RWPE2 (cell line): Measurements from ENCODE around the gene RNF8.
"Not testable (repeated sequence)": the region's sequence is repeated elsewhere in the genome, so short reads cannot be mapped to it uniquely, and the experiment has no call there.

Experiments used
- ATAC-seq: fragments of 200-7000 bp; cut with Tn5 transposase; 3 replicates; pipeline ENCODE4 v1.9.1; 2021; ENCODE audit warnings: low read depth
- DNase-seq: peaks from one replicate; pipeline ENCODE4 v3.0.0-alpha.2; 2020; ENCODE audit warnings: low spot score
- H3K27ac ChIP-seq: fragments of 450-650 bp; 2 replicates; pipeline ENCODE4 v1.5.1; 2017; ENCODE audit warnings: mild to moderate bottlenecking; ENCODE audit not compliant: poor library complexity, severe bottlenecking
- H3K27me3 ChIP-seq: fragments of 250-450 bp; sonication (Bioruptor Pico); 2 replicates; pipeline ENCODE4 v1.5.1; 2021; ENCODE audit warnings: mild to moderate bottlenecking, moderate library complexity; ENCODE audit not compliant: insufficient read depth, poor library complexity, severe bottlenecking
- H3K36me3 ChIP-seq: fragments of 250-450 bp; sonication (Bioruptor Pico); 2 replicates; pipeline ENCODE4 v1.5.1; 2020; ENCODE audit warnings: low read depth, mild to moderate bottlenecking, moderate library complexity
- H3K4me1 ChIP-seq: fragments of 250-450 bp; sonication (Bioruptor Pico); 2 replicates; pipeline ENCODE4 v1.5.1; 2021; ENCODE audit warnings: mild to moderate bottlenecking, moderate library complexity; ENCODE audit not compliant: insufficient read depth, poor library complexity, severe bottlenecking
- H3K4me3 ChIP-seq: fragments of 250-450 bp; sonication (Bioruptor Pico); 2 replicates; pipeline ENCODE4 v1.5.1; 2021; ENCODE audit warnings: mild to moderate bottlenecking, moderate library complexity; ENCODE audit not compliant: severe bottlenecking
- H3K9me3 ChIP-seq: fragments of 250-450 bp; sonication (Bioruptor Pico); 2 replicates; pipeline ENCODE4 v1.5.1; 2021; ENCODE audit warnings: mild to moderate bottlenecking, moderate library complexity; ENCODE audit not compliant: severe bottlenecking
- TF ChIP-seq, protein P1 (sequence below): fragments of 450-650 bp; IDR thresholded peaks from one replicate; pipeline ENCODE4 v1.5.1; 2017; ENCODE audit warnings: mild to moderate bottlenecking, moderate library complexity; ENCODE audit not compliant: poor library complexity, severe bottlenecking

RNF8 gene

DNA sequence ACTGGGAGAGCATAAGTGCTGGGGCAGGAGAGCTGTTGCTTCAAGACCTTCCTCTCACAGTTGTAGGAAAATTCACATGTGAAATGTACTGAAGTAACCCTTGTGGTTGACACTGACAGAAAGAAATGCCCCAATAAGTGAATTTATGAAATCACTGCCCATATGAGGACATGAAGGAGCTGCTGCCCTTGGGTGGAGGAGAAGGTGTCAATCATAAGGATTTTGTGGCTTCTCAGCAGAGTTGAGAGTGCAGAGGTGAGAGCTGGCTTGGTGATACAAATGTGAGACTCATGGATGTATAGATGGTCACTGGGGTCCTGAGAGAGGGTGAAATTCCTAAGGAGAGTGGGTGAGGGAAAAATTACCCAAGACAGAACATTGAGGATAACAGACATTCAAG, 45.3 kb downstream of the RNF8 start:
- no peaks in the 10 kb centered on the region for H3K4me1 ChIP-seq
- H3K4me3 ChIP-seq: no peak overlapping the region
- DNase-seq (no peak), ATAC-seq (no peak)
- TF ChIP-seq, protein P1, sequence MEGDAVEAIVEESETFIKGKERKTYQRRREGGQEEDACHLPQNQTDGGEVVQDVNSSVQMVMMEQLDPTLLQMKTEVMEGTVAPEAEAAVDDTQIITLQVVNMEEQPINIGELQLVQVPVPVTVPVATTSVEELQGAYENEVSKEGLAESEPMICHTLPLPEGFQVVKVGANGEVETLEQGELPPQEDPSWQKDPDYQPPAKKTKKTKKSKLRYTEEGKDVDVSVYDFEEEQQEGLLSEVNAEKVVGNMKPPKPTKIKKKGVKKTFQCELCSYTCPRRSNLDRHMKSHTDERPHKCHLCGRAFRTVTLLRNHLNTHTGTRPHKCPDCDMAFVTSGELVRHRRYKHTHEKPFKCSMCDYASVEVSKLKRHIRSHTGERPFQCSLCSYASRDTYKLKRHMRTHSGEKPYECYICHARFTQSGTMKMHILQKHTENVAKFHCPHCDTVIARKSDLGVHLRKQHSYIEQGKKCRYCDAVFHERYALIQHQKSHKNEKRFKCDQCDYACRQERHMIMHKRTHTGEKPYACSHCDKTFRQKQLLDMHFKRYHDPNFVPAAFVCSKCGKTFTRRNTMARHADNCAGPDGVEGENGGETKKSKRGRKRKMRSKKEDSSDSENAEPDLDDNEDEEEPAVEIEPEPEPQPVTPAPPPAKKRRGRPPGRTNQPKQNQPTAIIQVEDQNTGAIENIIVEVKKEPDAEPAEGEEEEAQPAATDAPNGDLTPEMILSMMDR: no peak
- no peaks in the 10 kb centered on the region for H3K27me3 ChIP-seq
- no peaks in the 10 kb centered on the region for H3K36me3 ChIP-seq
- H3K27ac ChIP-seq: no peak overlapping the region
- H3K9me3 ChIP-seq: no peaks in the 10 kb centered on the region

DNA sequence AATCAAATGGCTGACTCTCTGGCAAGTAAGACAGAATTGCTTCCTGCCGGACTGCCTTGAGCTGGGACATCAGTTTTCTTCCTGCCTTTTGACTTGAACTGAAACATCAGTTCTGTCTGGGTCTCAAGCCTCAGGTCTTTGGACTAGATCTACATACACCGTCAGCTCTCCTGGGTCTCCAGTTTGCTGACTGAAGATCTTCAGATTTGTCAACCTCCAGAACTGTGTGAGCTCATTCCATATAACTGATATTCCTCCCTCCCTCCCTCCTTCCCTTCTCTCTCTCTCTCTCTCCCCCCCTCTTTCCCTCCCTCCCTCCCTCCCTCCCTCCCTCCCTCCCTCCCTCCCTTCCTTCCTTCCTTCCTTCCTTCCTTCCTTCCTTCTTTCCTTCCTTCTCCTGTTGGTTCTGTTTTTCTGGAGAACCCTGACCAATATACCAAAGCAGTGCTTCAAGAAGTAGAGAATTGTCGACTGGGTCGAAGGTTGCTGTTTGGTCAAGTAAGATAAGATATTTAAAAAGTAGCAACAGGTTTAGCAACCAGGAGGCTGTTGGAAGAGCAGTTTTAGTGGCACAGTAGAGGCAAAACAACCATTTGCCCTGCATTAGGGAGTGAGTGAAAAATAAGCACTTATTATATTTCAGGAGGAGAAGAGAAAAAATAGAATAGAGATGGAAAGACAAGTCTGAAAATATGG, 46.2 kb downstream of the RNF8 start:
- no peak for DNase-seq
- H3K4me3 ChIP-seq: no peak overlapping the region
- TF ChIP-seq, protein P1: no peak
- no peaks in the 10 kb centered on the region for H3K9me3 ChIP-seq
- H3K4me1 ChIP-seq: no peaks in the 10 kb centered on the region
- H3K27ac ChIP-seq: no peak overlapping the region
- no peaks in the 10 kb centered on the region for H3K36me3 ChIP-seq
- no peaks in the 10 kb centered on the region for H3K27me3 ChIP-seq
- ATAC-seq: no peak

DNA sequence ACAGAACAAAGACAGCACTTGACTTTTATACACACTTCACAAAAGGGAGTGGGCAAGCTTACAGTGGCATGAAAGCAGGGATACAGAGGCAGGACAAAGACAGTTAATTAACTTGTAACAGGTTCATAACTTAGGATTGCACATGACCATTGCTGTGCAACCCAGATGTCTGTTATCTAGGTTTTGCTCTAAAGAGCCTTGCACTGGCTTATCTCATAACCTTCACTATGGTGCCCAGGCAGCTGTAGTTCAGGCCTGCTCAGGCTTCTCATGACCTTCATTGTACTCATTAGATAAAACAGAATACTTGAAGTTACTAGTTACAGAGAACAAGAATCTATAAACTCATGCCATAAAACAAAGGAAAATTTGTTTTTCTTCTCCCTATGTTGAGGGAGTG, 47.9 kb downstream of the RNF8 start:
- H3K4me1 ChIP-seq, H3K9me3 ChIP-seq, H3K27me3 ChIP-seq, H3K27ac ChIP-seq, DNase-seq, ATAC-seq, H3K36me3 ChIP-seq, H3K4me3 ChIP-seq: not testable (repeated sequence)

DNA sequence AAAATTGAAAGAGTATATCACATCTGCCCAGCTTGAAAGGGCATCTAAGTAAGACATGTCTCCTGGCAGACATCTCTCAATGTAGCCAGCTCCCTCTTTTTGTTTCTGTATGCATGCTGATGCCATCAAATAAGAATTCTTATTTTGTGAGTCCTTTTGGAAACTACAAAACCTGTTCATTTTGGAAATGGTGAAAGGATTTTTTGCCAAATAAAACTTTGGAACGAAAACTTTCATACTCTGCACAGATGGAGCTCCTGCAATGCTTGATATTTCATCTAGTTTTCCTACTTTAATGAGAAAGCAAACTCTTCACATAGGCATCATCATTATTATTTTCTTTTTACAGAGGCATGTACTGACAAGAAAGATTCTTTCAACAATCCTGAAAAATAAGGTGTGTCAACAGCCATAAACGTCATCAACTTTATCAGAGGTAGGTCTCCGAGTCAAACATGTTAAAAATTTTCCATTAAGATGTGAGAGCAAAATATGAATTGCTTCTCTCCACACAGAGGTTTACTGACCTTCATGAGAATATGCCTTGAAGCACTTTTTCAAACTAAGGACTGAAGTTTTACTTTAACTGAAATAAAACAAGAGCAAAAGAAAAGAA, 53.1 kb downstream of the RNF8 start:
- no peak for DNase-seq
- ATAC-seq: peak; percentile 70
- Histone ChIP-seq H3K36me3 (no peaks in the 10 kb centered on the region), H3K27ac (peak overlapping the region; percentile 37), H3K9me3 (no peaks in the 10 kb centered on the region), H3K4me1 (peaks cover 12% of the 10 kb centered on the region), H3K27me3 (no peaks in the 10 kb centered on the region), H3K4me3 (no peak overlapping the region)
- TF ChIP-seq, protein P1: no peak

DNA sequence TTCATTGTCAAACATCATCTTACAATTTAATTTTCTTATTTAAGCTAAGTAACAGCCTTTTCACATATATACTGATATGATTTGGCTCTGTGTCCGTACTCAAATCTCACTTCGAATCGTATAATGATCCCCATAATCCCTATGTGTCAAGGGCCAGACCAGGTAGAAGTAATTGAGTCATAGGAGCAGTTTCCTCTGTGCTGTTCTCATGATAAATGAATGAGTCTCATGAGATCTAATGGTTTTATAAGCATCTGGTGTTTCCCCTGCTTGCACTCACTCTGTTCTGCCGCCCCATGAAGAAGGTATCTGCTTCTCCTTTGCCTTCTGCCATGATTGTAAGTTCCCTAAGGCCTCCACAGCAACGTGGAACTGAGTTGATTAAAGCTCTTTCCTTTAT, 54.2 kb downstream of the RNF8 start:
- no peaks in the 10 kb centered on the region for H3K9me3 ChIP-seq
- ATAC-seq: no peak; the same call in 2 of the 3 replicates
- DNase-seq: no peak
- H3K4me3 ChIP-seq: no peak overlapping the region
- H3K27ac ChIP-seq: no peak overlapping the region
- H3K27me3 ChIP-seq: no peaks in the 10 kb centered on the region
- TF ChIP-seq, protein P1: no peak
- H3K36me3 ChIP-seq: no peaks in the 10 kb centered on the region
- H3K4me1 ChIP-seq: peaks cover 12% of the 10 kb centered on the region
